ENCODE results near the gene SLC15A3. TPM values are rescaled to one million over a fixed set of nuclear protein-coding genes. Genes with fewer than 3 reads are reported as not detected.

The SLC15A3 gene
- total and polyA plus RNA-seq, 7 donors, result 7.2 to 14.6 (median 8.2) TPM

DNA sequence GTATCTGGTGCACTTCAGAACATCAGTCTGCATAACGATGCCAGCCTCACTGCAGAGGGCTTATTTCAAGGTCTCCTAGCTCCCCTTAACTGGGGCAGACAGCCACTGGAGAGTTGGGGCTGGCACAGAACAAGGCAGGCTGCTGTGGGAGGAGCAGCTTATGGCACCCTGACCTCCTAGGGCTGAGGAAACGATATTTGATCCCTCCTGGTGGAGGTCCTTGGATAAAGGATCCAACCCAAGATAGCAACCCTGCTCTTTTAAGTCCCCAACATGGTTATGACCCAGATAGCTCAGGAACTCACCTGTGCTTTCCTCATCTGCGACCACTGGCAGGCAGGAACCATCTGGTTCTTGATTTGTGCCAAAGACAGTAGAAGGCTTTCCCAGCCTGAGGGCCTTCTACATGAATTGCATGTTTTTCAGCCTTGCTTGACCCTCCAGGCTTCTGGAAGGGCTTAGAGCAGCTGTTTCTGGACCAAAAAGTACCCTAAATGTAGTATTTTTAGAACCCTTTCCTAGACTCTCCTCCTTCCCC lies 35.2 kb downstream of the SLC15A3 start:
- TF ChIP-seq, protein P1, sequence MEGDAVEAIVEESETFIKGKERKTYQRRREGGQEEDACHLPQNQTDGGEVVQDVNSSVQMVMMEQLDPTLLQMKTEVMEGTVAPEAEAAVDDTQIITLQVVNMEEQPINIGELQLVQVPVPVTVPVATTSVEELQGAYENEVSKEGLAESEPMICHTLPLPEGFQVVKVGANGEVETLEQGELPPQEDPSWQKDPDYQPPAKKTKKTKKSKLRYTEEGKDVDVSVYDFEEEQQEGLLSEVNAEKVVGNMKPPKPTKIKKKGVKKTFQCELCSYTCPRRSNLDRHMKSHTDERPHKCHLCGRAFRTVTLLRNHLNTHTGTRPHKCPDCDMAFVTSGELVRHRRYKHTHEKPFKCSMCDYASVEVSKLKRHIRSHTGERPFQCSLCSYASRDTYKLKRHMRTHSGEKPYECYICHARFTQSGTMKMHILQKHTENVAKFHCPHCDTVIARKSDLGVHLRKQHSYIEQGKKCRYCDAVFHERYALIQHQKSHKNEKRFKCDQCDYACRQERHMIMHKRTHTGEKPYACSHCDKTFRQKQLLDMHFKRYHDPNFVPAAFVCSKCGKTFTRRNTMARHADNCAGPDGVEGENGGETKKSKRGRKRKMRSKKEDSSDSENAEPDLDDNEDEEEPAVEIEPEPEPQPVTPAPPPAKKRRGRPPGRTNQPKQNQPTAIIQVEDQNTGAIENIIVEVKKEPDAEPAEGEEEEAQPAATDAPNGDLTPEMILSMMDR (IDR thresholded peaks at IDR 0.05), result no peak
- H3K4me3 ChIP-seq, result peak overlapping the region; percentile 96
- intact Hi-C loops (cut with DNase I), result loop anchor here in 1 of 2 donors (5.0 kb wide), 1 partner anchor 216 kb away; no protein-coding TSS in a partner anchor
- no peak for DNase-seq
- 24 to 39% (median 27%) methylated on average over 3 of the region's 3 CpGs for WGBS, 3 donors
- peaks cover 5 to 21% of the 10 kb centered on the region in 2 donors for H3K36me3 ChIP-seq (ENCODE audit: insufficient read depth in 1 of 2, low read depth in 1 of 2)
- no peak for ATAC-seq
- no peaks in the 10 kb centered on the region for H3K27me3 ChIP-seq (ENCODE audit: insufficient read depth in 3 of 3, low read length in 2 of 3)
- peaks cover 62% of the 10 kb centered on the region for H3K4me1 ChIP-seq
- H3K27ac ChIP-seq, result peak overlapping the region; percentile 94
- H3K9me3 ChIP-seq, result no peaks in the 10 kb centered on the region

DNA sequence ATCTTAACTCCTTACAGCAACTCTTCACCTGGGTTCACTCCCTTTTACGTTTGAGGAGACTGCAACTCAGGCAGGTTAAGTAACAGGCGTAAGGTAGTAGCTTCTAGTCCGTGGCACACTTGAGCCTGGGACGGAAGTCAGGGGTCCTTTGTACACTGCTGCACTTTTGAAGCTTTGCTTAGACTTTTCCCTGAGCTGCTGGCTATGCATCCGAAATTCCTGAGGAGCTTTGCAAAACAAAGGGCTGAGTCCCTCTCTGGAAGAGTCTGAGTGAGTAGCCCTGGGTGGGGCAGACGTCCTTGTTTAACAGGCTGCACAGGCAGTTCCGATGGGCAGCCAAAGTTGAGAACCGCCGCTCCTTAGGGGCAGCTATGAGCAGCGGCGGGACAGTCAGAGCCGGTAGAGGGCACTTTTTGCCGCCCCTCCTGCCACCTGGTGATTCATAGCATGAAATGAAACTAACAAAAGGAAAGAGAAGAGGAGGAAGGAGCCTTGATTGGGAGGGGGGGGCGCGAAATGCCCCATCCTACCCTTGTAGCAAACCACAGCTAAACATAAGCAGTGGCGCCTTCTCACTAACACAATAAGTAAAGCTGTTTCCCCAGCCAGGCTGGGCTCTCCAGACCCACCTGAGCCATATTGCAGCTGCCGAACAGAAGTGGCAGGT lies 36.6 kb downstream of the SLC15A3 start:
- TF ChIP-seq, protein P1 (IDR thresholded peaks at IDR 0.05), result peak; percentile 32
- peak; percentile 52 to 67 (median 58) for ATAC-seq
- Histone ChIP-seq H3K4me3 (peak overlapping the region; percentile 96), H3K4me1 (peaks cover 66% of the 10 kb centered on the region), H3K9me3 (no peaks in the 10 kb centered on the region), H3K27me3 (ENCODE audit: insufficient read depth in 3 of 3, low read length in 2 of 3) (no peaks in the 10 kb centered on the region), H3K27ac (peak overlapping the region; percentile 94), H3K36me3 (ENCODE audit: insufficient read depth in 1 of 2, low read depth in 1 of 2) (peaks cover under 1 to 8% of the 10 kb centered on the region in 2 donors)
- peak; percentile 65 to 81 for DNase-seq
- intact Hi-C loops (cut with DNase I), result loop anchor here in 1 of 2 donors (5.0 kb wide), 1 partner anchor 217 kb away; no protein-coding TSS in a partner anchor
- WGBS, 3 donors, result 6 to 7% (median 6%) methylated on average over 17 of the region's 17 CpGs

DNA sequence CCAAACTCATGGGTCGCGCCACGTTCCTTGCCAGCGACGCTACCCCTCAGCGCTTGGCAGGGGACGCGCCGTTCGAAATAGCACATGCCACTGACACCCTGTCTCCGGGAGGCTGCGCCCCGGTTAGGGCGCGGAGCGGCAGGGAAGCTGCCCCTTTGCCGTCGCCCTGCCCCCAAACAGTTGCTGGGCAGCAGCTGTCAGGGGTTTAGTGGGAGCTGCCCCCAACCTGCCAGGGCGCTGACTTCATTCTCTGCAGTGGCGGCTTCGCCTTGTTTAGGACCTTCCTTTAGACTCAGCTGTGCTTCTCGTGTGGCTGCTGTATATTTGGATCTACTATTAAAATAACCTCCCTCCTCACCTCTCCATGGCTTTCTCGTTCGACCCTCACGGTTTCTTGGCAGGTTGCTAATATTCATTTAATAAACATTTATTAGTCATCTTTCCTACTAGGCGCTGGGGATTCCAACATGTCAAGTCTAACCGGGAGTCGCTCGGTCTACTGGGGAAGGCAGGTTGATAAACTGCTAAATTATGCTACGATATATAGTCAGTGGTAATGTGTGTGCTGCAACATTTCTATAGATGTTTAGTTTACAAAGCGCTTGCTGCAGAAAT lies 37.2 kb downstream of the SLC15A3 start:
- intact Hi-C loops (cut with DNase I), result loop anchor here in 1 of 2 donors (5.0 kb wide), 1 partner anchor 218 kb away; no protein-coding TSS in a partner anchor

DNA sequence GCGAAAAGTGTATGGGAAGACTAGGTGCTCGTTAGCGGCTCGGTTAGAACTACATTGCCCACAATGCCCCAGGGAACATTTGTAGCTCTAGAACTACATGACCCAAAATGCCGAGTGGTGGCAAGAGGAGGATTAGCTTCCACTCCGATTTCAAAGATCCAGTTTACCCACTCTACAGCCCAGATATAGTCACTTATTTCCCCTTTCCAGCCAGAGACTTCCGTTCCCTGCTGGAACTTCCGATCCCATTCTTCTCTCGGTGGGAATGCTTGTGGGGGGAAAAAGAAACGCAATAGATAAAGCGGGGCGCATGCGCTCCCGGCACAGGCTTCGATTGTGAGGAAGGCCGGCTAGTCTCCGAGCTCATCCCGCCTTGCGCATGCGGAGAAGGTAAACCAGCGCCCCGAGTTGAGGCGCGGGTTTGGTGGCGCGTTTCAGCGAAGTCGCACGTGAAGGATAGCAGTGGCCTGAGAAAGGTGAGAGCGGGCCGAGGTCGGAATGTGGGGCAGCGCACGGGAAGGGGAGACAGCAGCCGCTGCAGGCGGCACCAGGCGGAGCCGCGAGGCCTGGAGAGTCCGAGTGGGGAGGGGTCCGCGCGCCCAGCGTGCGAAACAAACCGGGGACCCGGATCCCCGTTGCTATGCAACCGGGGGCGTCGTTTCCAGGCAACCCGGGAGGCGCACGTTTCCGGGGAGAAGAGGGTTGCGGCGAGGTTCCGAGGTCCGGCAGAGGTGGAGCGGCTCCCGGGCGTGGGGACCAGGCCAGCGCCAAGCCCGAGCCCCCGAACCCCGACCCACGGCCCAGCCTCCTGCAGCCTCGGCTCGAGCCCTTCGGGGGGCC lies 38.0 kb downstream of the SLC15A3 start, which contains the start of gene TMEM109:
TSS of gene TMEM109 (plus strand) at position 366 of the 840 bp plus-strand sequence. CDS start 5,536 bp downstream, outside the sequence.
- Histone ChIP-seq H3K9me3 (no peaks in the 10 kb centered on the region), H3K4me3 (peak within 1 kb of the TSS; percentile 96), H3K27ac (peak within 1 kb of the TSS; percentile 94), H3K27me3 (ENCODE audit: insufficient read depth in 3 of 3, low read length in 2 of 3) (no peaks in the 10 kb centered on the region), H3K36me3 (ENCODE audit: insufficient read depth in 1 of 2, low read depth in 1 of 2) (no peaks in the 10 kb centered on the region), H3K4me1 (peaks cover 55% of the 10 kb centered on the region)
- ATAC-seq, result peak; percentile 75 to 86 (median 80)
- TF ChIP-seq, protein P1 (IDR thresholded peaks at IDR 0.05), result no peak
- DNase-seq, result peak; percentile 89 to 94
- WGBS, 3 donors, result 0 to 1% (median 0%) methylated on average over 52 to 70 of the region's 70 CpGs
- intact Hi-C loops (cut with DNase I), result no loop called here

More for the DNA sequence above, 37.2 kb downstream of the SLC15A3 start:
- Histone ChIP-seq H3K27ac (peak overlapping the region; percentile 94), H3K4me1 (peaks cover 62% of the 10 kb centered on the region), H3K36me3 (ENCODE audit: insufficient read depth in 1 of 2, low read depth in 1 of 2) (peaks cover 0 to 2% of the 10 kb centered on the region in 2 donors), H3K4me3 (peak overlapping the region; percentile 96), H3K9me3 (no peaks in the 10 kb centered on the region), H3K27me3 (ENCODE audit: insufficient read depth in 3 of 3, low read length in 2 of 3) (no peaks in the 10 kb centered on the region)
- TF ChIP-seq, protein P1 (IDR thresholded peaks at IDR 0.05), result no peak
- peak; percentile 51 to 79 for DNase-seq
- WGBS, 3 donors, result 1% methylated on average over 18 to 31 of the region's 31 CpGs
- peak; percentile 63 to 73 (median 70) for ATAC-seq
